Stimulated activated memory B cell treated with anti-CD40 and anti-IgM and Interleukin-4, amounts not matched to agents 10 μg/mL and 1 μg/mL and 100 μg/mL, for 72 hours (primary cell): Measurements from ENCODE around the gene IGSF1.
"Not testable (repeated sequence)": the region's sequence is repeated elsewhere in the genome, so short reads cannot be mapped to it uniquely, and the experiment has no call there.

Experiments used
- ATAC-seq: fragments of 150-1000 bp; cut with Tn5 transposase; 2 replicates; pipeline ENCODE4 v1.10.0; 2021
- H3K27ac Mint-ChIP-seq: one replicate; pipeline ENCODE4 v1.8.0; 2022; ENCODE audit warnings: mild to moderate bottlenecking, mixed read lengths
- H3K27me3 Mint-ChIP-seq: one replicate; pipeline ENCODE4 v1.8.0; 2022; ENCODE audit warnings: mixed read lengths
- H3K36me3 Mint-ChIP-seq: one replicate; pipeline ENCODE4 v1.8.0; 2022; ENCODE audit warnings: mixed read lengths
- H3K4me1 Mint-ChIP-seq: one replicate; pipeline ENCODE4 v1.8.0; 2022; ENCODE audit warnings: mixed read lengths
- H3K4me3 Mint-ChIP-seq: one replicate; pipeline ENCODE4 v1.8.0; 2022; ENCODE audit warnings: mild to moderate bottlenecking, moderate library complexity, mixed read lengths
- H3K9me3 Mint-ChIP-seq: one replicate; pipeline ENCODE4 v1.8.0; 2022; ENCODE audit warnings: mixed read lengths

The IGSF1 gene

GRCh38 chrX:131250984-131251738, 37.9 kb downstream of the IGSF1 start:
- not testable (repeated sequence) for H3K9me3 Mint-ChIP-seq, H3K36me3 Mint-ChIP-seq, H3K27ac Mint-ChIP-seq, H3K4me3 Mint-ChIP-seq, H3K27me3 Mint-ChIP-seq, ATAC-seq, H3K4me1 Mint-ChIP-seq

GRCh38 chrX:131239057-131239456, 50.0 kb downstream of the IGSF1 start:
- H3K9me3 Mint-ChIP-seq = no peaks in the 10 kb centered on the region

GRCh38 chrX:131237363-131237762, 51.7 kb downstream of the IGSF1 start:
- ATAC-seq = no peak
- H3K9me3 Mint-ChIP-seq = no peaks in the 10 kb centered on the region
- H3K36me3 Mint-ChIP-seq = no peaks in the 10 kb centered on the region
- no peak overlapping the region for H3K27ac Mint-ChIP-seq
- H3K4me1 Mint-ChIP-seq = no peaks in the 10 kb centered on the region
- H3K4me3 Mint-ChIP-seq = no peak overlapping the region
- no peaks in the 10 kb centered on the region for H3K27me3 Mint-ChIP-seq

More at GRCh38 chrX:131239057-131239456, 50.0 kb downstream of the IGSF1 start:
- Mint-ChIP-seq H3K27me3 (no peaks in the 10 kb centered on the region), H3K4me1 (no peaks in the 10 kb centered on the region), H3K4me3 (no peak overlapping the region), H3K27ac (no peak overlapping the region), H3K36me3 (no peaks in the 10 kb centered on the region)
- no peak for ATAC-seq

- H3K9me3 Mint-ChIP-seq = no peaks in the 10 kb centered on the region
- H3K36me3 Mint-ChIP-seq = no peaks in the 10 kb centered on the region
- H3K27me3 Mint-ChIP-seq = no peaks in the 10 kb centered on the region
- H3K4me1 Mint-ChIP-seq = no peaks in the 10 kb centered on the region
- H3K27ac Mint-ChIP-seq = no peak overlapping the region
- H3K4me3 Mint-ChIP-seq = no peak overlapping the region
- ATAC-seq = no peak
Observed at GRCh38 chrX:131235768-131236545, 53.1 kb downstream of the IGSF1 start.

- H3K4me1 Mint-ChIP-seq = no peaks in the 10 kb centered on the region
- H3K4me3 Mint-ChIP-seq = no peak overlapping the region
- H3K9me3 Mint-ChIP-seq = no peaks in the 10 kb centered on the region
- H3K27ac Mint-ChIP-seq = no peak overlapping the region
- H3K36me3 Mint-ChIP-seq = no peaks in the 10 kb centered on the region
- no peaks in the 10 kb centered on the region for H3K27me3 Mint-ChIP-seq
- no peak for ATAC-seq
Observed at GRCh38 chrX:131227608-131228007, 61.5 kb downstream of the IGSF1 start.

- no peaks in the 10 kb centered on the region for H3K27me3 Mint-ChIP-seq
- no peak overlapping the region for H3K4me3 Mint-ChIP-seq
- no peaks in the 10 kb centered on the region for H3K4me1 Mint-ChIP-seq
- no peak overlapping the region for H3K27ac Mint-ChIP-seq
- no peak for ATAC-seq
- H3K36me3 Mint-ChIP-seq = no peaks in the 10 kb centered on the region
- H3K9me3 Mint-ChIP-seq = no peaks in the 10 kb centered on the region
Observed at GRCh38 chrX:131226591-131226990, 62.5 kb downstream of the IGSF1 start.

- no peaks in the 10 kb centered on the region for H3K36me3 Mint-ChIP-seq
- no peaks in the 10 kb centered on the region for H3K9me3 Mint-ChIP-seq
- no peaks in the 10 kb centered on the region for H3K4me1 Mint-ChIP-seq
- H3K27me3 Mint-ChIP-seq = no peaks in the 10 kb centered on the region
- H3K4me3 Mint-ChIP-seq = no peak overlapping the region
- no peak overlapping the region for H3K27ac Mint-ChIP-seq
- ATAC-seq = no peak
Observed at GRCh38 chrX:131225078-131225477, 64.0 kb downstream of the IGSF1 start.
